ENCODE data around the gene THSD7A.

Gene THSD7A

GRCh38 chr7:11329626-11330025 lies 502.4 kb downstream of the THSD7A start:
- Histone ChIP-seq H3K4me3 (ENCODE audit: low read length) (no peak overlapping the region), H3K4me1 (ENCODE audit: control insufficient read depth, insufficient read depth, low read length) (no peaks in the 10 kb centered on the region), H3K36me3 (ENCODE audit: control insufficient read depth, insufficient read depth, low read length) (no peaks in the 10 kb centered on the region), H3K27me3 (ENCODE audit: control insufficient read depth, insufficient read depth, low read length) (no peaks in the 10 kb centered on the region), H3K27ac (ENCODE audit: low read length) (no peak overlapping the region), H3K9me3 (ENCODE audit: control insufficient read depth, insufficient read depth, low read length) (no peaks in the 10 kb centered on the region)
- no CpG with 5 or more reads among the region's 3 CpGs for WGBS (ENCODE audit: insufficient coverage, insufficient read length)
- no peak for DNase-seq (ENCODE audit: low read depth, low spot score)

GRCh38 chr7:11328309-11328708 lies 503.7 kb downstream of the THSD7A start:
- DNase-seq (ENCODE audit: low read depth, low spot score): no peak
- Histone ChIP-seq H3K27ac (ENCODE audit: low read length) (no peak overlapping the region), H3K36me3 (ENCODE audit: control insufficient read depth, insufficient read depth, low read length) (no peaks in the 10 kb centered on the region), H3K4me3 (ENCODE audit: low read length) (no peak overlapping the region), H3K27me3 (ENCODE audit: control insufficient read depth, insufficient read depth, low read length) (no peaks in the 10 kb centered on the region), H3K9me3 (ENCODE audit: control insufficient read depth, insufficient read depth, low read length) (no peaks in the 10 kb centered on the region), H3K4me1 (ENCODE audit: control insufficient read depth, insufficient read depth, low read length) (no peaks in the 10 kb centered on the region)
- WGBS (ENCODE audit: insufficient coverage, insufficient read length): no CpG with 5 or more reads among the region's 3 CpGs

GRCh38 chr7:11327633-11328032 lies 504.4 kb downstream of the THSD7A start:
- Histone ChIP-seq H3K4me3 (ENCODE audit: low read length) (no peak overlapping the region), H3K36me3 (ENCODE audit: control insufficient read depth, insufficient read depth, low read length) (no peaks in the 10 kb centered on the region), H3K9me3 (ENCODE audit: control insufficient read depth, insufficient read depth, low read length) (no peaks in the 10 kb centered on the region), H3K27ac (ENCODE audit: low read length) (no peak overlapping the region), H3K4me1 (ENCODE audit: control insufficient read depth, insufficient read depth, low read length) (no peaks in the 10 kb centered on the region), H3K27me3 (ENCODE audit: control insufficient read depth, insufficient read depth, low read length) (no peaks in the 10 kb centered on the region)
- WGBS (ENCODE audit: insufficient coverage, insufficient read length): no CpG with 5 or more reads among the region's 1 CpG
- no peak for DNase-seq (ENCODE audit: low read depth, low spot score)
